KOPT-K1 (cell line): ENCODE data around the gene CYFIP2.

Source experiments
- H3K27ac ChIP-seq: fragments of 200-600 bp; sonication (generic); 2 replicates; pipeline ENCODE4 v1.5.1; 2016; ENCODE audit warnings: antibody characterized with exemption, mild to moderate bottlenecking, low read depth, low read length; ENCODE audit not compliant: poor library complexity, severe bottlenecking
- H3K36me3 ChIP-seq: fragments of 200-600 bp; sonication (generic); 2 replicates; pipeline ENCODE4 v1.5.1; 2017; ENCODE audit warnings: antibody characterized with exemption, mild to moderate bottlenecking, low read length, moderate library complexity; ENCODE audit not compliant: insufficient read depth
- H3K9me3 ChIP-seq: fragments of 200-600 bp; sonication (generic); 2 replicates; pipeline ENCODE4 v1.5.1; 2017; ENCODE audit warnings: antibody characterized with exemption, low read length, mild to moderate bottlenecking; ENCODE audit not compliant: insufficient read depth, poor library complexity, severe bottlenecking

CYFIP2 gene

GRCh38 chr5:157362502-157362901 is 96.6 kb downstream of the CYFIP2 start:
- Histone ChIP-seq H3K27ac (no peak overlapping the region), H3K36me3 (peaks cover 100% of the 10 kb centered on the region), H3K9me3 (no peaks in the 10 kb centered on the region)

GRCh38 chr5:157362982-157363381 is 97.1 kb downstream of the CYFIP2 start:
- Histone ChIP-seq H3K36me3 (peaks cover 99% of the 10 kb centered on the region), H3K27ac (no peak overlapping the region), H3K9me3 (no peaks in the 10 kb centered on the region)

DNA sequence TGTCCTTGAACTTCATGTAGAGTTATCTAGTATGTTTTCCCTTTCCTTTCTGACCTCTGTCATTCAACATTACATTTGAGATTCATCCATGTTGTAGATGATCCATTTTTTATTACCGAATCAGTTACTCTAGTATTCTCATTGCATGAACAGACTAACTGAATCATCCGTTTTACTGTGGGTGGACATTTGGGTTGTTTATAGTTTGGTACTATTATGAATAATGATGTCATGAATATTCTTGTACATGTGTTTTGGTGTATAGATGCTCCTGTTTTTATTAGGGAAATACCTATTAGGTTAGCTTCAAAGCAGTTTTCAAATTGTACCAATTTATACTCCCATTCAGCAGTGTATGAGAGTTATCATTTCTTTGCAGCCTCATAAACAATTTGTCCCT is 99.8 kb downstream of the CYFIP2 start:
- peaks cover 99% of the 10 kb centered on the region for H3K36me3 ChIP-seq
- no peak overlapping the region for H3K27ac ChIP-seq
- H3K9me3 ChIP-seq = no peaks in the 10 kb centered on the region

GRCh38 chr5:157366741-157367674 is 101.1 kb downstream of the CYFIP2 start:
- Histone ChIP-seq H3K36me3 (peaks cover 99% of the 10 kb centered on the region), H3K9me3 (no peaks in the 10 kb centered on the region), H3K27ac (no peak overlapping the region)

GRCh38 chr5:157369507-157369906 is 103.6 kb downstream of the CYFIP2 start:
- no peaks in the 10 kb centered on the region for H3K9me3 ChIP-seq
- H3K27ac ChIP-seq = no peak overlapping the region
- peaks cover 99% of the 10 kb centered on the region for H3K36me3 ChIP-seq

DNA sequence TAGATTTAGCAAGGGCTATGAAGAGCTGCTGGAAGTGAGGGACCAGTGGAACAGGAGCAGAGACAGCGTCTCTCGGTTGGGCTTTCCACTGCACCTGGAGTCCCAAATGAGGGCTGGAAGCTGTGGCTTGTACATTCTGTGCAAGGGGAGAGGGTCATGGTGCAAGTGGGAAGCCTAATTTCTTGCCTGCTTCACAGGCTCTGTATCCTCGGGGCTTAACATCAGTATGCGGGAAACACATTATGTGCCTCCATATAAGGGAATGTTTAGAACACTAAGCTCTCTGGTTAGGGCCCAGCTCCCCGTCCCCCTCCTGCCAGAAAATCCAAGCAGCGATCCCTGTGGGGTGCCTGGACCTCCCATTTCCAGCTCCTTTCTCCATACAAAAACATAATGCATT is 105.0 kb downstream of the CYFIP2 start:
- peaks cover 99% of the 10 kb centered on the region for H3K36me3 ChIP-seq
- no peak overlapping the region for H3K27ac ChIP-seq
- no peaks in the 10 kb centered on the region for H3K9me3 ChIP-seq

GRCh38 chr5:157371655-157372471 is 105.9 kb downstream of the CYFIP2 start:
- Histone ChIP-seq H3K36me3 (peaks cover 99% of the 10 kb centered on the region), H3K9me3 (no peaks in the 10 kb centered on the region), H3K27ac (no peak overlapping the region)

DNA sequence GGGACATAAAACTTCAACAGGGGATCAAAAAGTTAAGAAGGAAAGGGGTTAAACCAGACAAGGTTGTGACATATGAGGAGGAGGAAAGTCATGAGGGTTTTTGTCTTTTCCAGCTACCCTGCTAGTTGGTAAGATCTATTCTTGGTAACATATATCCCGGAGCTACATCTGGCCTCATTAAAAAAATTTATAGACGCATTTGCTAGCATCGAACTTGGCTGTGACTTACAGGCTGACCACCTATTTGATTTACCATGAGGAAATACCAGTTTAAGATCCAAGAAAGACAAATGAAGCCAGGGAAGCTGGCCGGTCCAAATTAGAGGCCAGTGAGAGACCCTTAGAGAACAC is 106.5 kb downstream of the CYFIP2 start:
- no peaks in the 10 kb centered on the region for H3K9me3 ChIP-seq
- no peak overlapping the region for H3K27ac ChIP-seq
- peaks cover 99% of the 10 kb centered on the region for H3K36me3 ChIP-seq

DNA sequence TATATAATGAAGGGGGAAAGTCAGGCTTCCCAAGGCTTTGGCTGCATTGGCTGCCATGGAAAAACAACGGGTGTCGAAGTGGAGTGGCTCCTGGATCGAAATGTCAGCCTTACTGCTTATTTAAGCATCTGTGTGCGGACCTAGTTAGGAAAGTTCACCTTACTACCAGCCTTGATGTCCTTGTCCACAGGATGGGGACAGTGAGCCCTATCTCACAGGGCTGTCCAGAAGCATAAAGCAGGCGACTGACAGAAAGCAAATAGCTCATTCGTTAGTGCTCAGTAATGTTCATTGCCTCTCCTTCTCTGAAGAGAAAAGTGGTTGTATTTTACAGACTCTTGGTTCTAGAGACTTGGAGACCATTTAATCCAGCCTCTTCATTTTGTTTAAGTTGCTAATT is 112.6 kb downstream of the CYFIP2 start:
- H3K9me3 ChIP-seq = no peaks in the 10 kb centered on the region
- H3K27ac ChIP-seq = no peak overlapping the region
- peaks cover 100% of the 10 kb centered on the region for H3K36me3 ChIP-seq

- Histone ChIP-seq H3K27ac (no peak overlapping the region), H3K36me3 (peaks cover 100% of the 10 kb centered on the region), H3K9me3 (no peaks in the 10 kb centered on the region)
These were observed 114.1 kb downstream of the CYFIP2 start for GRCh38 chr5:157379983-157380382.

DNA sequence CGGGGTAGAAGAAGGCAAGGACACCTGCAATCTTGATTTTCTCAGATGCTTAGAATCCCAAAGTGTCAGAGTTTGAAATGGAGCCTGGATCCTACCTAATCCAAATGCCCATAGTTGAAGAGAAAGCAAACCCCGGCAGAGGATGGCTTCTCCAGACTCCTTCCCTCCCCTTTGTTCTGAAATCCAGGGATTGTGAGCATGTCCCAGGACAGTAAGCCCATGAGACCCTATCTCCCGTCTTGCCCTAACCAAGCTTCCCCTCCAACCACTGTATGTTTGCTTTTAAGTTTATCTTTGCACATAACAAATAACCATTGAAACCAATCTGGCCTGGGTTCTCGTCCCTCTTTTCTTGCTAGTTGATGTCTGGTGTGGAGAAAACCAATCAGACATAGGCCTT is 115.8 kb downstream of the CYFIP2 start:
- H3K27ac ChIP-seq = no peak overlapping the region
- H3K9me3 ChIP-seq = no peaks in the 10 kb centered on the region
- H3K36me3 ChIP-seq = peaks cover 100% of the 10 kb centered on the region

DNA sequence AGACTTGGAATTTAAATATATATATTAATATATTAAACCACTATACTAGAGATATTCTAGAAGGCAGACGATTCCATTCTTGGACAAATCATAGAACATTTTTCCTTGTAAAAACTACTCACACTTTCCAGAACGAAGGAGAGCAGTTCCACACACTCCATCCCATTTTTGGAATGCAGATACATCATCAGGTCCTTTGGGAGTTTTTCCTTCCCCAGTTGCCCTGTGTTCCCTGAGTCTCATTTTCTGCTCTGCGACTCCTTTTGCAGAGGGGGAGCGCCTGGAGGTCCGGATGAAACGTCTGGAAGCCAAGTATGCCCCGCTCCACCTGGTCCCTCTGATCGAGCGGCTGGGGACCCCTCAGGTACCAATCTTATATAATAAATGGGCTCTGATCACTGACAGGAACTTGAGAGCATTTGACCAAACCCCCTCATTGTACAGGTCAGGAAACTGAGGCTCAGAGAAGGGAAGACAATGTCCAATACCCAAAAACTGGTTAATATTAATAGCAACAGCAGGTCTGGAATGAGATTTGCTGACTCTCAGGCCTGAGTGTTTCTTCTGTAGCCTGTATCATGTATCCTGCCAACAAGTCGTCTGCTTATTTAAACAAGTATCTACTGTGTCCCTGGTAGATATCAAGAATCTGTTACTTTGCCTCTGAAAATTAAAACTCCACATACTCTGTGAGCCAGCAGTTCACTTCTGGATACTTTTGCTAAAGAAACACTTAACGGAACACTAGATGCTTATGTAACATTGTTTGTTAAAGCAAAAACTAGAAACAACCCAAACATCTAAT is 117.3 kb downstream of the CYFIP2 start:
- Histone ChIP-seq H3K36me3 (peaks cover 100% of the 10 kb centered on the region), H3K9me3 (no peaks in the 10 kb centered on the region), H3K27ac (no peak overlapping the region)

- H3K36me3 ChIP-seq = peaks cover 100% of the 10 kb centered on the region
- H3K9me3 ChIP-seq = no peaks in the 10 kb centered on the region
- no peak overlapping the region for H3K27ac ChIP-seq
These were observed 119.2 kb downstream of the CYFIP2 start for GRCh38 chr5:157384971-157385709.

DNA sequence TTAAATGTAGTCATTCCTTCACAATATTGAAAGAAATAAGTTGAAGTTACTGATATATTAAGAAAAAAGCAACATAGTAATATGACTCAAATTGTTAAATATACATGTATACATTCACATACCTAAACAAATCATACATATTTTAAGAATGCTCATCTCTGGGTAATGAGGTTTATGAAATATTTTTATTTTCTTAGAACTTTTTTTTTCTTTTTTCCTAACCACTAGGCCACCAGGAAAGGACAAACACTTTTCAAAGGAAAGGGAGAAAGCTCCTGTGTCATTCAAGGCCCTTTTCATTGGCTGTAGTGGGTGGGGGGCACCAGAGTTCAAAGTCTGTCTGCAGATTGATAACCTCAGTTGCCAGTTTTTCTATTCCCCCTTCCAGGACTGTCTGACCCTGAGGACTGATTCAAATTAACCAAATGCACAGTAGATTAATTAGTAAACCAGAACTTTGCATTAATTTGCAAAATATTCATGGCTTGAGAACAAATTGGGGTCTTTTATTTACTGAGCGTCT is 121.2 kb downstream of the CYFIP2 start:
- Histone ChIP-seq H3K36me3 (peaks cover 100% of the 10 kb centered on the region), H3K9me3 (no peaks in the 10 kb centered on the region), H3K27ac (no peak overlapping the region)
